Measurements from ENCODE around the gene CNPPD1. TPM values are rescaled to one million over a fixed set of nuclear protein-coding genes. Genes with fewer than 3 reads are reported as not detected.
A peak's percentile ranks its signal among the peaks of the same experiment; 100 is the strongest.
"Not testable (repeated sequence)": the region's sequence is repeated elsewhere in the genome, so short reads cannot be mapped to it uniquely, and the experiment has no call there.

CNPPD1 gene
- total RNA-seq, 1 experiment from 2014 or later = 38.2 TPM

GRCh38 chr2:219200502-219201326, 24.0 kb upstream of the CNPPD1 start:
- H3K4me1 ChIP-seq (ENCODE audit: insufficient read depth, low read length); H3K27me3 ChIP-seq (ENCODE audit: low read length); H3K4me3 ChIP-seq (ENCODE audit: low read length); H3K27ac ChIP-seq (ENCODE audit: low read length); H3K9me2 ChIP-seq (replicated peaks; ENCODE audit: low read length); H4K20me1 ChIP-seq (ENCODE audit: low read length); H2AFZ ChIP-seq (ENCODE audit: low read length); DNase-seq; H3K36me3 ChIP-seq (ENCODE audit: low read depth, low read length); H3K9me3 ChIP-seq (ENCODE audit: low read length); H3K4me2 ChIP-seq (ENCODE audit: low read length); H3K79me2 ChIP-seq (ENCODE audit: low read length); intact Hi-C loops (cut with micrococcal nuclease); H3K9ac ChIP-seq (ENCODE audit: low read length); ATAC-seq; H3F3A ChIP-seq (ENCODE audit: low read length, unreplicated experiment); CTCF ChIA-PET: not testable (repeated sequence)
- TSS peak; percentile 94 for BruUV-seq (replicated peaks)
- POLR2A ChIA-PET (ENCODE audit: unreplicated experiment) = interaction anchor here (0.6 kb wide), 1 partner anchor 44 kb away, joined by 5 read pairs; no protein-coding TSS in a partner anchor

- Histone ChIP-seq H3K4me1 (ENCODE audit: insufficient read depth, low read length) (no peaks in the 10 kb centered on the region), H3K27me3 (ENCODE audit: low read length) (no peaks in the 10 kb centered on the region), H3K9ac (ENCODE audit: low read length) (no peak overlapping the region), H3K4me2 (ENCODE audit: low read length) (no peak overlapping the region), H3K4me3 (ENCODE audit: low read length) (no peak overlapping the region), H3K36me3 (ENCODE audit: low read depth, low read length) (no peaks in the 10 kb centered on the region), H3K9me2 (replicated peaks; ENCODE audit: low read length) (no peaks in the 10 kb centered on the region), H2AFZ (ENCODE audit: low read length) (no peak overlapping the region), H3K27ac (ENCODE audit: low read length) (no peak overlapping the region), H3K79me2 (ENCODE audit: low read length) (no peaks in the 10 kb centered on the region), H3F3A (ENCODE audit: low read length, unreplicated experiment) (no peaks in the 10 kb centered on the region), H4K20me1 (ENCODE audit: low read length) (no peaks in the 10 kb centered on the region), H3K9me3 (ENCODE audit: low read length) (no peaks in the 10 kb centered on the region)
- DNase-seq = peak; percentile 0
- no peak for ATAC-seq
- intact Hi-C loops (cut with micrococcal nuclease) = no loop called here
- POLR2A ChIA-PET (ENCODE audit: unreplicated experiment) = no interaction called here
- TF ChIP-seq CTCF (conservative IDR thresholded peaks at IDR 0.05; ENCODE audit: low read depth, low read length) (no peak), EZH2phosphoT487 (IDR thresholded peaks at IDR 0.05; ENCODE audit: borderline replicate concordance, low read length) (no peak), EZH2 (IDR thresholded peaks at IDR 0.05; ENCODE audit: low read length, unreplicated experiment) (no peak)
- CTCF ChIA-PET = no interaction called here
- no TSS peak for BruUV-seq (replicated peaks)
These were observed 22.9 kb upstream of the CNPPD1 start for GRCh38 chr2:219199470-219200211.

GRCh38 chr2:219198974-219199373, 22.2 kb upstream of the CNPPD1 start:
- no peak for TF ChIP-seq EZH2phosphoT487 (IDR thresholded peaks at IDR 0.05; ENCODE audit: borderline replicate concordance, low read length)
- TF ChIP-seq EZH2 (IDR thresholded peaks at IDR 0.05; ENCODE audit: low read length, unreplicated experiment) = no peak
- no peak for TF ChIP-seq CTCF (conservative IDR thresholded peaks at IDR 0.05; ENCODE audit: low read depth, low read length)
- H2AFZ ChIP-seq (ENCODE audit: low read length) = no peak overlapping the region
- H3K4me1 ChIP-seq (ENCODE audit: insufficient read depth, low read length) = no peaks in the 10 kb centered on the region
- no peak overlapping the region for H3K4me3 ChIP-seq (ENCODE audit: low read length)
- H3K9me3 ChIP-seq (ENCODE audit: low read length) = no peaks in the 10 kb centered on the region
- no peaks in the 10 kb centered on the region for H3F3A ChIP-seq (ENCODE audit: low read length, unreplicated experiment)
- H3K36me3 ChIP-seq (ENCODE audit: low read depth, low read length) = no peaks in the 10 kb centered on the region
- H3K27me3 ChIP-seq (ENCODE audit: low read length) = no peaks in the 10 kb centered on the region
- H3K4me2 ChIP-seq (ENCODE audit: low read length) = no peak overlapping the region
- BruUV-seq (replicated peaks) = no TSS peak
- CTCF ChIA-PET = no interaction called here
- no peak for ATAC-seq
- no peak overlapping the region for H3K9ac ChIP-seq (ENCODE audit: low read length)
- intact Hi-C loops (cut with micrococcal nuclease) = no loop called here
- H3K9me2 ChIP-seq (replicated peaks; ENCODE audit: low read length) = no peaks in the 10 kb centered on the region
- no peaks in the 10 kb centered on the region for H4K20me1 ChIP-seq (ENCODE audit: low read length)
- POLR2A ChIA-PET (ENCODE audit: unreplicated experiment) = no interaction called here
- H3K27ac ChIP-seq (ENCODE audit: low read length) = no peak overlapping the region
- H3K79me2 ChIP-seq (ENCODE audit: low read length) = no peaks in the 10 kb centered on the region
- peak; percentile 0 for DNase-seq
